Measurements from ENCODE around the gene PVR.

The PVR gene

GRCh38 chr19:44602081-44602480 lies 41.6 kb upstream of the PVR start:
- no peak for TF ChIP-seq CTCF (IDR thresholded peaks at IDR 0.05; ENCODE audit: borderline replicate concordance, insufficient read depth, low read depth, low read length)
- no peak overlapping the region for H3K4me3 ChIP-seq (ENCODE audit: low read depth, low read length)

GRCh38 chr19:44603201-44603945 lies 40.3 kb upstream of the PVR start:
- TF ChIP-seq CTCF (IDR thresholded peaks at IDR 0.05; ENCODE audit: borderline replicate concordance, insufficient read depth, low read depth, low read length): no peak
- no peak overlapping the region for H3K4me3 ChIP-seq (ENCODE audit: low read depth, low read length)

GRCh38 chr19:44604241-44604640 lies 39.5 kb upstream of the PVR start:
- H3K4me3 ChIP-seq (ENCODE audit: low read depth, low read length): no peak overlapping the region
- no peak for TF ChIP-seq CTCF (IDR thresholded peaks at IDR 0.05; ENCODE audit: borderline replicate concordance, insufficient read depth, low read depth, low read length)

GRCh38 chr19:44605547-44605946 lies 38.2 kb upstream of the PVR start:
- no peak for TF ChIP-seq CTCF (IDR thresholded peaks at IDR 0.05; ENCODE audit: borderline replicate concordance, insufficient read depth, low read depth, low read length)

GRCh38 chr19:44607049-44607448 lies 36.7 kb upstream of the PVR start:
- no peak overlapping the region for H3K4me3 ChIP-seq (ENCODE audit: low read depth, low read length)
- no peak for TF ChIP-seq CTCF (IDR thresholded peaks at IDR 0.05; ENCODE audit: borderline replicate concordance, insufficient read depth, low read depth, low read length)

More at GRCh38 chr19:44605547-44605946, 38.2 kb upstream of the PVR start:
- H3K4me3 ChIP-seq (ENCODE audit: low read depth, low read length): no peak overlapping the region

GRCh38 chr19:44607917-44608316 lies 35.8 kb upstream of the PVR start:
- H3K4me3 ChIP-seq (ENCODE audit: low read depth, low read length): no peak overlapping the region
- TF ChIP-seq CTCF (IDR thresholded peaks at IDR 0.05; ENCODE audit: borderline replicate concordance, insufficient read depth, low read depth, low read length): no peak

GRCh38 chr19:44608391-44608821 lies 35.3 kb upstream of the PVR start:
- H3K4me3 ChIP-seq (ENCODE audit: low read depth, low read length): no peak overlapping the region
- TF ChIP-seq CTCF (IDR thresholded peaks at IDR 0.05; ENCODE audit: borderline replicate concordance, insufficient read depth, low read depth, low read length): no peak
